Omental fat pad (tissue), 4 donors: Measurements from ENCODE around the gene AJAP1. TPM values are rescaled to one million over a fixed set of nuclear protein-coding genes. Genes with fewer than 3 reads are reported as not detected.

Experiments
- ATAC-seq: fragments of 150-250 bp; one replicate; pipeline ENCODE4 v1.9.1; 2016; ENCODE audit warnings: mild to moderate bottlenecking, moderate library complexity; ENCODE audit not compliant: low FRiP score
- DNase-seq: peaks from one replicate; pipeline ENCODE4 v3.0.0-alpha.2; 2019; ENCODE audit warnings: low spot score
- CTCF ChIP-seq, 3 donors: fragments of 450-650 bp; IDR thresholded peaks; one replicate each; pipeline ENCODE4 v1.5.1; 2016 to 2017; ENCODE audit warnings: antibody characterized with exemption in 3 of 3, mild to moderate bottlenecking in 3 of 3, moderate library complexity in 2 of 3
- total RNA-seq, 4 donors: library from RNA; depleted of rRNA; stranded (reverse); fragments of >200 nt; gene quantifications; one replicate each; pipeline ENCODE4 v1.1.0, GENCODE V29; 2016

Gene AJAP1
- total RNA-seq, 4 donors from 2014 or later = 0.06 to 0.63 (median 0.53) TPM

- TF ChIP-seq CTCF (IDR thresholded peaks at IDR 0.05) = no peak
- no peak for ATAC-seq
- DNase-seq = no peak
Observed at GRCh38 chr1:4657960-4658541, 3.6 kb downstream of the AJAP1 start.

DNA sequence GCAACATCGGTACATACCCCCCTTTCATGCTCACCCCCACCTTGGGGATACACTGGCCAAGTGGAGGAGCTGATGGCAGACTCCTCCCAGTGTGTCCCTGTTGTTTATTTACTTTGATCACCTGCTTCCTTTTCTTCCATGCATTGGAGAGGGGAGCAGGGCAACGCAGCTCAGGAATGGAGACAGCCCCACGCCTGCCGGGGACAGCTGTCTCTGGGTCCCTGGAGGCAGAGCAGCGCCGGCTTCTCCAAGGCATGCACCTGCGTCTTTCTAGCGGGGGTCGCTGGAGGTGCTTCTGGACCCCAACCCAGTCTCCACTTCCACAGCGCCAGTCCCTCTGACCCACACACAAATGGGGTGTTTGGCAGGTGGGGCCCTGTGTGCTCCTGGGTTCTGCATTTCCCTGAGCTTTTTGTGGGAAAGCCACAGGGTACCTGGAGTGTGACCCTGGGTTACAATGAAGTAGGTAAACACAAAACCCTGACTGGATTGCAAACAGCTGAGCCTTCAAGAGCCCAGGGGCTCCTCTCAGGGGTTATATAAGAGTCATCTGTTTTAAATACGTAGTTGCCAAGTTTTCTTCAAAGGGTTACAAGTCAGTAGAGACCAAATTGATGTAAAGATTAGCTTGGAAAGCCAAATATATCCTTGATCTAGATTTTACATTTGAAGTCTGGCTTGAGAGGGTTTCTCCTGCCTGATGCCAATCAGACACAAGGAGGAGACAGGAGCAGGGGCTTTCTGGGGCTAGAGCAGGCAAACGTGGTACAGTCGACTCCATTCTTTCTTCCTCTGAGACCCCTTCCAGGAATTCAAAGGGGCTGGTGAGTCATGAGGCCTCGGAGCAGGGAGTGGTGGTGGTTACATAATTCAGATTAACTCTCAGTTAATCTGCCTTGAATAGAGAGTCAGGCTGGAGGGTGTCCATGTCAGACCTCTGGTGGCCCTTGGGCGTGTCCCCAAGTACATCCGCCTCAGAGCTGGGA is 4.5 kb downstream of the AJAP1 start:
- no peak for TF ChIP-seq CTCF (IDR thresholded peaks at IDR 0.05)
- ATAC-seq (no peak), DNase-seq (no peak)

GRCh38 chr1:4660917-4661594 is 6.6 kb downstream of the AJAP1 start:
- no peak for ATAC-seq
- no peak for TF ChIP-seq CTCF (IDR thresholded peaks at IDR 0.05)
- DNase-seq = no peak

GRCh38 chr1:4661595-4661917 is 7.1 kb downstream of the AJAP1 start:
- DNase-seq (no peak), ATAC-seq (no peak)

DNA sequence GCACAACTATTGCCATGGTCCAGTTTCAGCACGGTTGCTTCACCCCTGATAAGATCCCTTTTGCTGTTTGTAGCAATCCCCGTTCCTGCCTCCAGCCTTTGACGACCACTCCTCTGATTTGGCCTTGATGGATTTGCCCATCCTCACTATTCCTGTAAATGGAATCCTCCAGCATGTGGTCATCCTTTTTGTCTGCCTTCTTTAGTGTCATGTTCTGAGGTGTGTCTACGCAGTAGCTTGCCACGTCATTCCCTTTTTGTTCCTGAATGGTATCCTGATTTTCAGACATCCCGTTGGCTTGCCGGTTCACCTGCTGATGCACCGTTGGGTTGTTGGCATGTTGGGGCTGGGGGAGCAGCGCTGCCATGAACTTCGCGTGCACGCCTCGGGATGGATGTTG is 7.8 kb downstream of the AJAP1 start:
- no peak for TF ChIP-seq CTCF (IDR thresholded peaks at IDR 0.05)
- no peak for ATAC-seq
- DNase-seq = no peak

More at GRCh38 chr1:4661595-4661917, 7.1 kb downstream of the AJAP1 start:
- no peak for TF ChIP-seq CTCF (IDR thresholded peaks at IDR 0.05)

DNA sequence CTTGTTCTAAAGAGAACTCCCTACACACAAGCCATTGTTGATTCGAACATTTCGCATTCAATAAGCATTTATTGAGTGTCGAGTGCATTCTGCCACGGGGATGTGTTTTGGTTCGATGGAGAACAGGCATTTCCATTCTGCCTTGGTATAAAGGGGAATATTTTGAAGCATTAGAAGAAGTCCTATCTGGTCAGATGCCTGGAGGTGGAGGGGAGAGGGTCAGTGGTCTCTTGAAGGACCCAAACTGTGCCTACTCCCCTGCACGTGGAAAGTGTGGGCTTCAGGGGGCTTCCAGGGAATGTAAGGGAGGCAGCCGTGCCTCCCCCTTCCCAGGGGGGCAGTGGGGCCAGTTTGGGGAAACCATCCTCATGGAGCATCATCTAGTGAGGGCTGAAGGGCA is 8.3 kb downstream of the AJAP1 start:
- TF ChIP-seq CTCF (IDR thresholded peaks at IDR 0.05) = no peak
- ATAC-seq (no peak), DNase-seq (no peak)
